Measurements from ENCODE around the gene ATAT1. TPM values are rescaled to one million over a fixed set of nuclear protein-coding genes. Genes with fewer than 3 reads are reported as not detected.

Gene ATAT1
- total and polyA plus RNA-seq, 9 of the 15 experiments (the other 6 are each of a cell fraction or from before 2014, with no cell fraction given), result 0.65 to 5.8 (median 1.6) TPM

- no peak for TF ChIP-seq CSDE1 (IDR thresholded peaks at IDR 0.05)
- no peak for TF ChIP-seq ZSCAN29 (IDR thresholded peaks at IDR 0.05)
- TF ChIP-seq NCOA6 (IDR thresholded peaks at IDR 0.05), result no peak
- no peak for TF ChIP-seq SAP30 (IDR thresholded peaks at IDR 0.05; ENCODE audit: borderline replicate concordance, insufficient read depth, low read depth, low read length, poor library complexity, severe bottlenecking)
- no peak for TF ChIP-seq THRAP3 (IDR thresholded peaks at IDR 0.05; ENCODE audit: borderline replicate concordance)
- no peak for TF ChIP-seq ZNF41 (CRISPR knock-in tag; conservative IDR thresholded peaks at IDR 0.05)
- no peak for TF ChIP-seq PPARD (CRISPR knock-in tag; IDR thresholded peaks at IDR 0.05)
- no peak for TF ChIP-seq NFIX (CRISPR knock-in tag; IDR thresholded peaks at IDR 0.05; ENCODE audit: low read depth)
- no peak for TF ChIP-seq MED1 (CRISPR knock-in tag; IDR thresholded peaks at IDR 0.05; ENCODE audit: borderline replicate concordance)
- no peak for TF ChIP-seq EHMT2 (IDR thresholded peaks at IDR 0.05)
- TF ChIP-seq CBX8 (IDR thresholded peaks at IDR 0.05; ENCODE audit: borderline replicate concordance, extremely low read depth, low read depth, low read length, poor library complexity, severe bottlenecking), result no peak
- TF ChIP-seq BDP1 (IDR thresholded peaks at IDR 0.05; ENCODE audit: insufficient read depth, insufficient read length), result no peak
These were observed 18.1 kb downstream of the ATAT1 start (continued) for GRCh38 chr6:30644769-30645168.

DNA sequence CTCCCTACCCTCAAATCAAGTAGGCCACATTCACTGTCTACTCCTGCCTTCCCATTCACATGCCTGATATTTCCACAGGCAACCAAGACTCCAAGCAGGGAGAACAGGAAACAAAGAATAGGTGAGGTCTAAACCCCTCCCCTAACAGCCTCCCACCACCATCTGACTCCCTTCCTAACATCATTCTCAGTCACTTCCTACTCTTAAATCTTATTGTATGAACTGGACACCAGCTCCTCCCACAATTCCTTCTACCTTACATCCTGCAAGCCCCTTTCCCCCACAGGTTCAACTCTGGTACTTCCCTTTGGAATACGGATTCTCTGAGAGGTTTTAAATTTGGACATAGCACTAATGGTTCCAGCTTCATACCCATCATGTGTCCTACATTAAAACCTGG, 19.3 kb downstream of the ATAT1 start:
- peaks cover 44% of the 10 kb centered on the region for H3K79me2 ChIP-seq (ENCODE audit: control insufficient read depth, insufficient read depth, low read length)
- peak overlapping the region; percentile 68 for H3K4me3 ChIP-seq
- H3K9me1 ChIP-seq (ENCODE audit: control insufficient read depth, insufficient read depth, low read length), result no peaks in the 10 kb centered on the region
- H3K9me3 ChIP-seq (replicated peaks; ENCODE audit: control insufficient read depth, insufficient read depth, low read depth, low read length), result no peaks in the 10 kb centered on the region; the same call in 1 of the 2 replicates
- DNase-seq (ENCODE audit: extremely low read depth in 1 of 4, low spot score in 3 of 4), result peak in 2 of 4 experiments; percentile 66 to 73
- intact Hi-C loops (cut with micrococcal nuclease) (loop anchor here (2.0 kb wide), 1 partner anchor 29 kb away; the partner anchor contains the start of genes MRPS18B and PPP1R10), in situ Hi-C loops (cut with MboI) (no loop called here)
- ChIA-PET CTCF (ENCODE audit: low intra/inter-chr PET ratio) (no interaction called here), POLR2A (interaction anchor here (0.5 to 3.9 kb wide), 11 partner anchors 9 to 76 kb away, joined by 3 to 46 read pairs (median 5); partner anchors contain the start of genes MDC1 and MRPS18B)
- 8% methylated on average over 1 of the region's 1 CpG for WGBS (ENCODE audit: insufficient coverage, low coverage, missing lambda C conversion rate)
- H3K36me3 ChIP-seq (ENCODE audit: control insufficient read depth, insufficient read depth, low read length), result peaks cover 28% of the 10 kb centered on the region
- peak overlapping the region; percentile 97 for H3K4me2 ChIP-seq (ENCODE audit: insufficient read depth, low read length)
- no peaks in the 10 kb centered on the region for H3K27me3 ChIP-seq (ENCODE audit: control insufficient read depth in 2 of 2, insufficient read depth in 2 of 2, low read length in 2 of 2)
- H3K4me1 ChIP-seq (replicated peaks in 1 of 2; ENCODE audit: control insufficient read depth in 2 of 2, insufficient read depth in 2 of 2, low read length in 2 of 2), result peaks cover 15 to 29% of the 10 kb centered on the region in 2 experiments
- FAIRE-seq, result peak; percentile 62
- BruUV-seq (replicated peaks), result no TSS peak
- ATAC-seq, result 0 out of 3 replicates have a peak, but pooled peaks have one; percentile 12
- H3K27ac ChIP-seq (ENCODE audit: extremely low read depth, low read depth, low read length), result peak overlapping the region; percentile 83
- H3K9ac ChIP-seq (ENCODE audit: insufficient read depth in 1 of 2, low read depth in 2 of 2, low read length in 2 of 2), result peak overlapping the region; percentile 33 to 89; a peak in 3 of 4 replicates
- peak overlapping the region; percentile 64 for H2AFZ ChIP-seq (ENCODE audit: low read depth, low read length)
- no peaks in the 10 kb centered on the region for H4K20me1 ChIP-seq (replicated peaks; ENCODE audit: control insufficient read depth, insufficient read depth, low read length)
- TF ChIP-seq, protein P1, sequence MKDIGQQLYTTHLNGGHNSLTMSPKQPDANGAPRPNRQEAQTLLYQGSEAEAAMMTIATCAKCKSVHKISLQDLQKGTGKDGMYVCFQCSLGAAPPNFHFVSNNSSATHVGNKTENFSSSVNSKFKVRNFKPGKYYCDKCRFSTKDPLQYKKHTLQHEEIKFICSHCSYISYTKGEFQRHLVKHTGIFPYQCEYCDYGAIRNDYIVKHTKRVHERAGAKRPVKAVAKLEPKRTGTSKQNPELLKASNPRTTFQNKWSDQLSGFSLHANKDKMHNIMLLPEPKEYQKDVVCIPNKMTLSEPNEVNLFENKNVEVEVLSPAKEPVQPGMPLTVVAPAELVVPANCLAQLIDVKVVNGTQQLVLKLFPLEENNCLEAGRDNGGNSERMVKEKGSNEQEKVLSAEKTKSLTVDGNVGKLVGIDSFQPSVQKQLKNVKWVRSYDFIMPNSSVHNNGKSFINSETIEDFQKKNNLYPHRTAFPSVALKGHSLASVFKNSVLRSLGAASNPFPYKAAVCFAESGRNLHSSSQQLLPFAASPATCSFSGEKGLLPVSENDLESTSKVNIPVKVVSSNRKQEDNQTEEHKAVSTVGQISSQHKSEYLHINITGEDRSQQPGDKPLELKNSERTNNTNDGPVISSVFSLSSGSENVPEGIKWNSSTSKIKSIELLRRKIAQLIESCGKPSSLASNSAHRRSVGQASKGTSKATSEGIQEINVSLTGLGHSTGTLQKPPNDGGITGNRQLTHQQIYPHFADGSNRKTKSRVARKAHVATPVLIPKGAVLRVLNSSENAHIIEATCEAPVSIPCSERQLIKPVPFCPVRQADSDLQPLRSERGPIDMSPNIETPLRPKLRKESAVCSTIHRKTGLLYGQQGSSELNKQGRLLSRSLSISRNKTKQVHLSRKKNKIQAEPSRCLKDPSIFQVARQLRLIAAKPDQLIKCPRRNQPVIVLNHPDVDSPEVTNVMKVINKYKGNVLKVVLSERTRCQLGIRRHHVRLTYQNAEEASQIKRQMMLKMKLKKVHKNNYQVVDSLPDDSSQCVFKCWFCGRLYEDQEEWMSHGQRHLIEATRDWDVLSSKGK (CRISPR knock-in tag; IDR thresholded peaks at IDR 0.05), result no peak
- TF ChIP-seq MEIS2 (IDR thresholded peaks at IDR 0.05; ENCODE audit: partially characterized antibody) (peak; percentile 59), CGGBP1 (CRISPR knock-in tag; IDR thresholded peaks at IDR 0.05) (no peak)
- TF ChIP-seq, protein P2, sequence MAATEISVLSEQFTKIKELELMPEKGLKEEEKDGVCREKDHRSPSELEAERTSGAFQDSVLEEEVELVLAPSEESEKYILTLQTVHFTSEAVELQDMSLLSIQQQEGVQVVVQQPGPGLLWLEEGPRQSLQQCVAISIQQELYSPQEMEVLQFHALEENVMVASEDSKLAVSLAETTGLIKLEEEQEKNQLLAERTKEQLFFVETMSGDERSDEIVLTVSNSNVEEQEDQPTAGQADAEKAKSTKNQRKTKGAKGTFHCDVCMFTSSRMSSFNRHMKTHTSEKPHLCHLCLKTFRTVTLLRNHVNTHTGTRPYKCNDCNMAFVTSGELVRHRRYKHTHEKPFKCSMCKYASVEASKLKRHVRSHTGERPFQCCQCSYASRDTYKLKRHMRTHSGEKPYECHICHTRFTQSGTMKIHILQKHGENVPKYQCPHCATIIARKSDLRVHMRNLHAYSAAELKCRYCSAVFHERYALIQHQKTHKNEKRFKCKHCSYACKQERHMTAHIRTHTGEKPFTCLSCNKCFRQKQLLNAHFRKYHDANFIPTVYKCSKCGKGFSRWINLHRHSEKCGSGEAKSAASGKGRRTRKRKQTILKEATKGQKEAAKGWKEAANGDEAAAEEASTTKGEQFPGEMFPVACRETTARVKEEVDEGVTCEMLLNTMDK (IDR thresholded peaks at IDR 0.05; ENCODE audit: borderline replicate concordance, insufficient read depth, low read depth, low read length, poor library complexity, severe bottlenecking), result no peak

Data from K562 (cell line).